Activated CD4-positive, alpha-beta T cell treated with anti-CD3 and anti-CD28 coated beads, Interleukin-2, Interleukin-6, amounts not matched to agents 100 ng/mL and 50 ng/mL, durations not matched to agents 16 hours and 8 hours (primary cell): Measurements from ENCODE around the gene MALL.
"Not testable (repeated sequence)": the region's sequence is repeated elsewhere in the genome, so short reads cannot be mapped to it uniquely, and the experiment has no call there.

Source experiments
- DNase-seq: peaks from one replicate; pipeline ENCODE4 v3.0.0-alpha.2; 2020

The MALL gene

GRCh38 chr2:110097506-110098220 is 18.0 kb downstream of the MALL start:
- DNase-seq: no peak

GRCh38 chr2:110095994-110096633 is 19.5 kb downstream of the MALL start:
- no peak for DNase-seq

- DNase-seq: not testable (repeated sequence)
Observed at GRCh38 chr2:110094884-110095534, 20.6 kb downstream of the MALL start.

GRCh38 chr2:110093924-110094323 is 21.7 kb downstream of the MALL start:
- DNase-seq: not testable (repeated sequence)

GRCh38 chr2:110090164-110090563 is 25.5 kb downstream of the MALL start:
- DNase-seq: not testable (repeated sequence)

GRCh38 chr2:110083757-110084156 is 31.9 kb downstream of the MALL start:
- DNase-seq: not testable (repeated sequence)

GRCh38 chr2:110083162-110083561 is 32.5 kb downstream of the MALL start:
- not testable (repeated sequence) for DNase-seq

GRCh38 chr2:110078104-110078503 is 37.5 kb downstream of the MALL start:
- not testable (repeated sequence) for DNase-seq

GRCh38 chr2:110075896-110076295 is 39.7 kb downstream of the MALL start:
- not testable (repeated sequence) for DNase-seq

GRCh38 chr2:110069869-110070268 is 45.8 kb downstream of the MALL start:
- DNase-seq: not testable (repeated sequence)

GRCh38 chr2:110068153-110068552 is 47.5 kb downstream of the MALL start:
- DNase-seq: not testable (repeated sequence)

- DNase-seq: not testable (repeated sequence)
Observed at GRCh38 chr2:110062332-110062731, 53.3 kb downstream of the MALL start.

GRCh38 chr2:110060550-110060949 is 55.1 kb downstream of the MALL start:
- not testable (repeated sequence) for DNase-seq

- DNase-seq: not testable (repeated sequence)
Observed at GRCh38 chr2:110059694-110060358, 55.8 kb downstream of the MALL start.

- DNase-seq: not testable (repeated sequence)
Observed at GRCh38 chr2:110059009-110059693, 56.5 kb downstream of the MALL start.

- DNase-seq: not testable (repeated sequence)
Observed at GRCh38 chr2:110058034-110058433, 57.6 kb downstream of the MALL start.

- DNase-seq: not testable (repeated sequence)
Observed at GRCh38 chr2:110055819-110056408, 59.7 kb downstream of the MALL start.

- DNase-seq: not testable (repeated sequence)
Observed at GRCh38 chr2:110054521-110055407, 60.9 kb downstream of the MALL start.

GRCh38 chr2:110053688-110054087 is 61.9 kb downstream of the MALL start:
- DNase-seq: not testable (repeated sequence)

GRCh38 chr2:110052166-110052565 is 63.5 kb downstream of the MALL start:
- DNase-seq: not testable (repeated sequence)

GRCh38 chr2:110050222-110050621 is 65.4 kb downstream of the MALL start:
- DNase-seq: not testable (repeated sequence)
